Stimulated activated CD4-positive, alpha-beta T cell treated with anti-CD3 and anti-CD28 coated beads, Interleukin-4, amount 100 ng/mL, for 24 hours (primary cell): ENCODE results near the gene GLIPR2.

Experiments
- DNase-seq: peaks from one replicate; pipeline ENCODE4 v3.0.0-alpha.2; 2020

Gene GLIPR2

GRCh38 chr9:36207546-36208012, 71.0 kb downstream of the GLIPR2 start:
- DNase-seq, result no peak

- DNase-seq, result no peak
These were observed 72.2 kb downstream of the GLIPR2 start for GRCh38 chr9:36208521-36209253.

GRCh38 chr9:36210722-36211121, 74.2 kb downstream of the GLIPR2 start:
- no peak for DNase-seq

GRCh38 chr9:36211510-36211909, 75.0 kb downstream of the GLIPR2 start:
- no peak for DNase-seq

GRCh38 chr9:36213387-36213786, 76.9 kb downstream of the GLIPR2 start:
- no peak for DNase-seq
